Brain pericyte (primary cell): ENCODE data around the gene CISD2.
"Not testable (repeated sequence)": the region's sequence is repeated elsewhere in the genome, so short reads cannot be mapped to it uniquely, and the experiment has no call there.

Experiments
- DNase-seq: peaks from one replicate; pipeline ENCODE4 v3.0.0-alpha.2; 2012; ENCODE audit warnings: low read depth, low spot score

CISD2 gene, protein sequence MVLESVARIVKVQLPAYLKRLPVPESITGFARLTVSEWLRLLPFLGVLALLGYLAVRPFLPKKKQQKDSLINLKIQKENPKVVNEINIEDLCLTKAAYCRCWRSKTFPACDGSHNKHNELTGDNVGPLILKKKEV

DNA sequence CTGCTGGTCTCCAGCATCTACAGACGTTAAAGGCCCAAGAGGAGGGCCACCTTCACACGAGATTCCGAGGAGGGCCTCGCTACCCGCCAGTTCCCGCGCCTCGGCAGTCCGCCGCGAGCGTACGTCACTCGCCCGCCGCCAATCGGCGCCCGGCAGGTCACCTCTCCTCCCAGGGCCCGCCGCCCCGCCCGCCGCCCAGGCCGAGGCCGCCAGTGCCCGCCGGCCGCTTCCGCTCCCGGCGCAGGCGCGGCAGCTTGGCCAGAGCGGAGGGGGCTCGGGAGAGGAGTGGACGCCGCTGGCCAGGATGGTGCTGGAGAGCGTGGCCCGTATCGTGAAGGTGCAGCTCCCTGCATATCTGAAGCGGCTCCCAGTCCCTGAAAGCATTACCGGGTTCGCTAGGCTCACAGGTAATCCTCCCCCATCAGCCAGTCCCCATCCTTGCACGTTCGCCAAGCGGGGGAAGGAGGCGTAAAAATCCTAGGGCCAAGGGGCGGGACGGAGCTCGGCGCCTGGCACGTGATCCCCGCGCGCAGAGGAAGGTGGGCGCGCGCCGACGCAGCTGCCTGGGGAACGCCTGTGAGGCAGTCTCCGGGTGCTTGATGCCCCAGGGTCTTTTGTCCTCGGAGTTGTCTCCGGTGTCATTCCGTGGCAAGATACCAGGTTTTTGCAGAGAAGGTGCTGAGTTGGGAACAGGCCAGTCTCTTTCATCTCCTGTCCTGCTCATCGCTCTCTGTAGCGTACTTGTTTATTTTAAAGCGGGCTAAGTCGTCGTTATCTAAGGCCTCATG is at the start of gene CISD2:
Gene CISD2 (plus strand): TSS at position 212 of the 788 bp plus-strand sequence. CDS start 93 bp downstream, at position 305.
- peak; percentile 78 for DNase-seq

DNA sequence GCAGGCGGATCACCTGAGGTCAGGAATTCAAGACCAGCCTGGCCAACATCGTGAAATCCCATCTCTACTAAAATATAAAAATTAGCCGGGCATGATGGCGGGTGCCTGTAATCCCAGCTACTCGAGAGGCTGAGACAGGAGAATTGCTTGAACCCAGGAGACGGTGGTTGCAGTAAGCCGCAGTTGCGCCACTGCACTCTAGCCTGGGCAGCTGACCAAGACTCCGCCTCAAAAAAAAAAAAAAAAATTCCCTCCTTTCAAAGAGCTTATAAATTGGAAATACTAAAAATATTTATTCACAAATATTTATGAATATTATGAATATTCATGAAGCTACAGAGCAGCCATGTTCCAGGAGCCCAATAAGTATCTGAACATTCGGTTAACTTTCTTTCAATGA is 49.7 kb upstream of the CISD2 start:
- DNase-seq = not testable (repeated sequence)

DNA sequence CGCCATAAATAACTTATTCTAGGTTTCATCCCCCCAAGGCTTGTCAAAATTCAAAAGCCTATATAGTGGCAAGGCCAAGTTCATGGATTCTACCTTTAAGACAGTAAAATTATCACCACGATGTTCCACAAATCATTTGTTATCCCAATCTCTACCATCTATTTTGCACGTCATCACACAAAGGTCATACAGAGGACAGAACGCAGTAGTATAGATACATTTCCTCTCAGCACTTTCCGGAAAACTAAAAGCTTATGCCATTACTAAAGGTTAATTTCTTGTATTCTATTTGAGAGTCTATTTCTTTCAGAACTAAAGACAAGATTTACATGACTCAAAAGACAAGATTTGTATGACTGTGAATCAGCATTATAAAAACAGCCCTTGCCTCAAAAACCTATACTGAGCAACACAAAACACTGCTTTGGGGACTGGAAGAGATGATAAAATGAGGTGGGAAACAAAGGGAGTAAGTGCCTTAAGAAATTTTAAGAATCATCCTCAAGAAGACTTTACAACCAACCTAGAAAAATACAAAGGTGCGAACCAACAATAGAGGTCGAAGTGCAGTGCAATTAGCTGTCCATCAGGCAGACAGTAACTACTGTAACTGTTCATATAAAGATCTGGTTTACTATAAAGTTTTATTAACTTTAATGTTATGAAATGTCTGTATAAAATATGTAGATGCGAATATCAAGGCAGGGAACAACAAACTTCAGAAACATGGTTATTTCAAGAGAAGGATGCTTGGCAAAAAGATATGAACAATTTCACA is 49.0 kb upstream of the CISD2 start:
- peak; percentile 15 for DNase-seq

DNA sequence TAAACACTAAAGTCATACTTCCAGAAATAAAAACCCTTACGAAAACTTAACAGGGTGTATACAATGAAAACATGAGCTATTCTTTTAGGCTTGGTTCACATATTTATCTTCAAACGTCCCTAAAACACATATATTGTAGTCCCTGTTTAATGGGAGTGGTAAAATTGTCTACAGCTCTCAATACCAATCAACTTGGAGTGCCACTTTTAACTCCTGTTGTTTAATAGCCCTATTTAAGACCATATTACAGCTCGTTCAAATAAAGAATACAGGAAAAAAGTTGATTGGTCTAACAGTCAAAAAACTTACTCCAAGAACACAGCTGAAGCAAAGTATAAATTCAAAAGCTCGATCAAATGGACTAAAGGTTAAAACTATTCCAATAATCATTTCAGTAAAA is 45.3 kb upstream of the CISD2 start:
- DNase-seq = no peak

DNA sequence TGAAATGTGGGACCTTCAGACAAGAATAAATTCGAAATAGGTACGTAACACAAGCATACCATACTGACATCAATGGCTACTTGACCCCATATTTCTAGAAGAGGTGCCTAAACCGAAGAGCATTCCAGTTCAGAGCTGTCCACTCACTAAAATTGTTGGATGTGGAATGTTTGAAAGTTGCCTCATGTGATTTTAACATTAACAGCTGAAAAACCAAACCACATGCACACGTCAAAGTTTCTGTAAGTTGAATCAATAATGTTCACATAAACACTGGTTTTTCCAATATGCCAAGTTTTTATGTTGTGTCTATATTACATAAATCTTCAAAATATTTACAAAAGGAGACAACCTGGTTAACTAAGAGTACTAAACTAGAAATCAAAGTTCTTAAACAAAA is 44.9 kb upstream of the CISD2 start:
- DNase-seq = no peak

DNA sequence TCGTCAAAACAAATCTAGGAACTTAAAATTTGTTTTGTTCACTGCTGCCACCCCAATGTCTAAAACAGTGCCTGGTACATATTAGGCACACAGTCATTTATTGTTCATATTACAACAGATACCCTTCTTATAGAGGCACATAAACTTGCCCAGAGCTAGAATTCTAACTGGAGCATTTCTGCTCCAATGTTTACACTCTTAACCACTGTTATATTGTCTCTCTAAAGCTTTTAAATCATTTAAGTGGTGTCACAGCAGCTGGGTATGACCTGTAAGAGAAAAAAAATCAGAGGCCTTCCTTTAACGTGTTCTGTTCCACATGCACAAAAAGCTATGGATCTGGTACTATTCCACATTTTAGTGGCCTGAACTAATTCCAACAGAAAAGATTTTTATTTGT is 44.4 kb upstream of the CISD2 start:
- DNase-seq = no peak

DNA sequence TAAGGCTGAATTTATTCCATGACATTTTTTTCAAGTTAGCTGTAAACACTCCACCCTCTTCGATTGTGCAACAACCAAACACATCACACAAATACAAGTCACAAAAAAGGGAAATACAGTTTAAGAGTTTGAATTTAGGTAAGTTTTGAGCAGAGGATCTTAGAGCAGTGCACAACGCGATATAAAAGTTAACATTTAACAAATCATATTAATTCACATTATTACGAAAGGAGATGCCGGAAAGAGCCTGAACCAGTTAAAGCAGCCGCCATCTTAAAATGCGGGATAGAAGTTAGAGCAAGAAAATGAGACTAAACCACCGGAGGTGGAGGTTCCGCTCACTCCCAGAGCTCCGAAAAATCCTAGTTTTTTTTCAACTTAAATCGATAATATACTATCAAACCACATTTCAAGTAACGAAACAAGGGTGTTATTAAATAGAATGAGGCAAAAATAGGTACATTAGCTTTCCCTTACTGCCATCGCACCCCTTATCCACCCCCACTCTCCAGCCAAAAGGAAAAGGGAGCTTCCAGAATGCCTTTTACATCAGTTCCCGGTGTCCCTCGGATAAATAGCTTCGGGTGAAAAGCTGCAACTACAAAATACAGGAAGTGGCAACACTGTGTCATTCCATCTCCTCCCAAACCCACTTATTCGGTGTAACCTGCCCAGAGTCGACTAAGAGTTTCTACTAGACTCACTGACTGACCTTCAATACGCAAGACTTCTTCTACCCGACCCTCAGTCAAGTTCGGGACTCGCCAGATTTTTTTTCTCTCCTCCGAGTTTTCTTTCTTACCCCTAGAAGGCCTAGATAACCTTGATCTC is 43.3 kb upstream of the CISD2 start:
- DNase-seq = peak; percentile 16

DNA sequence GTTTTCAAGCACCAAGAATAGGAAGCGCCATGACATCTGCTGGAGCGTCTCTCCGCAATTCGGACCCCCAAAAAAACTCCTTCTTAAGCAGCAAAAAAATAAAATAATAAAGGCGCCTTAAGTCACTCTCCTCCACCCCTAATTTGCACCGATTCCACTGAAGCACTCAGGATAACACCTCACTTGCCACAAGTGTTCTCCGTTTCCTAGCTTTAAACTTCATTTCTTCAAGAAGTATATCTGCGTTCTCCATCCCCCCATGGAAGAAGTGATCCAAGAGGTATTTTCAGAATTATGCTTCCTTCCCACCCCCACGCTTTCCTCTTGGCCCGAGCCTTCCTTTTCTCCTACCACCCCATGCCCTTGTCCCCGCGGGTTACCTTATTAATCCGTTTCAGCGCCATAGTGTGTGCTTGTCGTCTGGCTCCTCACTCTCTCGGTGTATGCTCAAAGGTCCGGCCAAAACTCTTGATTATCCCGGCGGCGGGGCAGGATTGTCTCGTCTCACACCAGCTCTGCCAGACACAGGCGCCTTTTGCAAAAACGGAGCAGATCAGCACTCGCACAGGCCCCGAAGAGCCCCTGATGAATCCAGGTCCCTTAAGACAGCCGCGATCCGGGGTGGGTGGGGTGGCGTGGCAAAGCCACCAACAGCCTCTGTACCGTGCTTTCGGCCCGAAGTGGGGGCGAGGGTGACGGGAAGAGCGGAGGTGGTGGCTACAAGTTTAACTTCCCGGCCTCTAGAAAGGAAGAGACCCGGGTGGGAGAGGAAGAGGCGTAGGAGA is 42.5 kb upstream of the CISD2 start:
- no peak for DNase-seq

DNA sequence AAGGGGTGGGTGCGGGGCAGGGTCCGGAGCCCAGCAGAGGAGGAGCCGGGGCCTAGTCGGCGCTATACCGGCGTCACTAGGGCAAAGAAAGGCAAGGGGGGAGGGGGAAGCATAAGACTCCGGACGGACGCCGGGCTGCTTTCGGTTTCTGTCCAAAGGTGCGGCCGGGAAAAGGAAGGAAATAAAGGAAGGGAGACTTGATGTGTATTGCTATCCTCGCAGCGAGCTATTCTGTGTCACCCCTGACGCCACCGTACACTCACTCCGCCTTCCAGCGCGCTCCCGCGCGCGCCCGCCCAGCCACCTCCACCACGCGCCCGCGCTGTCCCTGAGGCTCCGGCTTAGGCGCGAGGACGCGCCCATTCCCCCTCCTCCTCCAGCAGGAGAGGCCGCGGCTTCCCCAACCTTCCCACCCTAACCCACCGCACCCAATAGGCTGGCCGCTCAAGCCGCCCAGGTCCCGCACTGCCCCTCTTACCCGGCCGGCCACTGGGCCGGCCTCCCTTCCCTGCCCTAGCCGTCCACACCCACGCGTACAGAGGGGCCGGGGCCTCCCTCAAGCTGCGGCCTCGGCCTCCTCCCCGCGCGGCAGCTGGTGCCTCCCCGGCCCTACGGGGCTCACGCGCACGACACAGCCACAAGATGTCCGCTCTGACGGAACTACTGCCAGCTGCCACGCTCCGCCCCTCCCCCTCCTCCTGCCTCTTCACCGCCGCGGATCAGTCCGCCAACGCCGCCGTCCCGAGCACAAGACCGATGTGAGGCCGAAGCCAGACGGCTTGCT is 41.7 kb upstream of the CISD2 start, which contains the start of gene UBE2D3:
Gene UBE2D3 (minus strand): TSS at position 662 of the 784 bp plus-strand sequence. CDS start 1,043 bp downstream, outside the sequence.
- DNase-seq = peak; percentile 97

DNA sequence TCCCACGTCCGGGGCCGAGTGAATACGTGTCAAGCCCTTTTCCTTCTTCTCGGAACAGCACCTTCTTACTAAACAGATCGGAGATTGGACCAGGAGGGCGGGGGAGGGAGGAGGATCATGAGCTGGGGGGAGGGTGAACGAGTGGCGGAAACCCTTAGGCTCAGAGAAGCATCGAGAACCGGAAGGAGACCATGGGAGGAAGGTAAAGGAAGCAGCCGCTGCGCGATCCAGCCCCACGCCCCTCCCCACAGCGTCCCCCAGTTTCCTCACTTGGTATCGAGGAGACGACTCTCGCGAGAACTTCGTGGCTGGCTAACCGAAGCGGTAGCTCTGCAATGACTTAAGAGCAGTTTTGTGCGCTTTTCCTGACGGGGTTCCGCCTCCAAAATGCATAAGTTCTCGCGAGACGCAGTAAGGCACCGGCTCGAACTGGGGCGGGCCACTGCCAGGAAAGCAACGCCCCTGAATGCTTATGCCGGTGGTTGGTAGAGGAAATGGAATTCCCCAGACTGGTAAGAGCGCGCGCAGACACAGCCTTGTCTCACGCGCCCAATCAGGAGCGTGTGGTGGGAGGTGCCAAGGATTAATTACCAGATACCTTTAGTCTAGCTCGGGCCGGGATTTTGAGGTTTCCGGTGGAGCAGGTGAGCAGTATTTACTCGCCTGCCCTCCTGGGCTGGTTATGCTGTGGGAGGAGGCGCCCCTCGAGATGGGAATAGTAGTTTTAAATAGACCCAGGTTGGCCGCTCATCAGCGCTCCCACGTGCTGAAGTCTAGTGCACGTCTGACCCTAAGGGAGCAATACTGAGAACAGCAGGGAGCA is 40.9 kb upstream of the CISD2 start:
- peak; percentile 100 for DNase-seq

DNA sequence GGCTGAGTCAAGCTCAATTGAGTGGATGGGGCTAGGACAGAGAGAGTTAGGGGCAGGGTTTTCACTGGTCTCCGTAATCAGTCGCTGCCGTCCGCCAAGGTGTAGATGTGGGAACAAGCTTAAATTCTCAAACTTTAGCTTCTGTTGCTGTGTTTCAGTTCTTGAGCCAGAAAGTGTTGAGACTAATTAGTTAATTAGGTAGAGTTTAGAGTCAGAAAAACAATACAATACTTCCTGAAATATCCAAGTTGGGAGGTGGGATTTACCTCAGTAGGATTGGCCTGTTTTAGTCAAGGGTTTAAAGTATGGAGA is 40.3 kb upstream of the CISD2 start:
- no peak for DNase-seq

DNA sequence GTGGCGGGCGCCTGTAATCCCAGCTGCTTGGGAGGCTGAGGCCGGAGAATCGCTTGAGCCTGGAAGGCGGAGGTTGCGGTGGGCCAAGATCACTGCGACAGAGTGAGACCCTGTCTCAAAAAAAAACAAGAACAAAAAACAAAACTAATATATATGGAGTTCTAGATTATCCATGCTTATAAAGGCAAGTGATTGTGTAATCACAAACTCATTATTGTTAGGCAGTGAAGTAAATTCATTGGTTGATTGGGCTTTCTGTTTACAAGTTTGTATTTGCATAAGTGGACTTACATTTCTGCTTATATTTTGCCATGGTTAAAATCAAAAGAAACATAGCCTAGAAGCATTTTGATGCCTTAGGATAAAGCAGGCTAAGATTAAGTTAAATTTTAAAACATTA is 39.0 kb upstream of the CISD2 start:
- no peak for DNase-seq

DNA sequence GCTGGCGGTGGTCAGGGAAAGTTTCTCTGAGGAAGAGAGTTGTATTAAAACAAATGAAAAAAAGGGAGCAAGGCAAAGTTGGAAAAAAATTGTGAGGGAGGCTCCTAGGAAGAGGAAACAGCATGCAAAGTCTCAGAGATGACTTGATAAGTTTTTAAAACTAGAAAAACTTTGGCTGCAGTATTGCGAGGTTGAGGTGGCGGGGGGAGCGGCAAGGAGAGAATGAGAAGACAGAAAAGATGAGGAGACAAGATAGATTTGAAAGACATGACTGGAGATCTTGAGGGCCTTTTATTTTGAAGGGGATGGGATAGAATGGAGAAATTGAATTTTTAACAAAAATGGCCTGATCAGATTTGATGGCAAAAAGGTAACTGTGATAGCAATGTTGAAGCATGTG is 36.7 kb upstream of the CISD2 start:
- no peak for DNase-seq

DNA sequence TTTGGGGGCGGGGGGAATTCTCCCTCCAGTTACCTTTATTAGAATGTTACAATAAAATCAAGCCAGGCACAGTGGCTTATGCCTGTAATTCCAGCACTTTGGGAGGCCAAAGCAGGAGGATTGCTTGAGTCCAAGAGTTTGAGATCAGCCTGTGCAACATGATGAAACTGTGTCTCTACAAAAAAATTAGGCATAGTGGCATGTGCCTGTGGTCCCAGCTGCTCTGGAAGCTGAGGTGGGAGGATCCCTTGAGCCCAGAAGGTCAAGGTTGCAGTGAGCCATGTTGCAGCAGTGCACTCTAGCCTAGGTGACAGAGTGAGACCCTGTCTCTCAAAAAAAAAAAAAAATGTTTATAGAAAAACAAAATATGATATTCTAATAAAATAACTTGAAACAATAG is 36.1 kb upstream of the CISD2 start:
- no peak for DNase-seq

DNA sequence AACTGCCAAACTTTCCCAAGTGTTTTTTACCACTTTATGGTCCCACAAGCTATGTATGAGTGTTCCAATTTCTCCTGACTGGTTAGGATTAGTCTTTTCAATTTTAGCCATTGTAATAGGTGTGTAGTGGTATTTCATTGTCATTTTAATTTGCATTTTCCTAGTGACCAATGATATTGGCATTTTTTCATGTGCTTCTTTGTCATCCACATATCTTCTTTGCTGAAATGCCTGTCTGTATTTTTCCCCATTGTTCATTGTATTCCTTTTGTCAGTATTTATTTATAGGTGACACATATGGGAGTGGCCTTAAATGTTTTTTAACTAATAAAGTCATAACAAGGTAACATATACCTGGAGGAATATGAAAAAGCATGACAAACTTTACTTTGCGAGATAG is 32.2 kb upstream of the CISD2 start:
- DNase-seq = no peak

DNA sequence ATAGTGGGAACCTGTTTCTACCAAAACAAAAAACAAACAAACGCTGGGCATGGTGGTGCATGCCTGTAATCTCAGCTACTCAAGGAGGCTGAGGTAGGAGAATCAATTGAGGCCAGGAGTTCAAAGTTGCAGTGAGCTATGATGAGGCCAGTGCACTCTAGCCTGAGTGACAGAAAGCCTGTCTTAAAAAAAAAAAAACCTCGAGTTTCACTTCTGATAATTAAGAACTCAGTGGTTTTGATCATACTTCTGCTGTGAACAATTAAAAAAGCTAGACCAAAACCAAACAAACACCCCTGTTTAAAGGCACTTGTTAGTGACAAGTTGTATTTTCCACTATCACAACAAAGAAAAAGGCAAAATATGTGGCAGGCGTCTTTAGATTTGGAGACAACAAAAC is 26.4 kb upstream of the CISD2 start:
- no peak for DNase-seq

DNA sequence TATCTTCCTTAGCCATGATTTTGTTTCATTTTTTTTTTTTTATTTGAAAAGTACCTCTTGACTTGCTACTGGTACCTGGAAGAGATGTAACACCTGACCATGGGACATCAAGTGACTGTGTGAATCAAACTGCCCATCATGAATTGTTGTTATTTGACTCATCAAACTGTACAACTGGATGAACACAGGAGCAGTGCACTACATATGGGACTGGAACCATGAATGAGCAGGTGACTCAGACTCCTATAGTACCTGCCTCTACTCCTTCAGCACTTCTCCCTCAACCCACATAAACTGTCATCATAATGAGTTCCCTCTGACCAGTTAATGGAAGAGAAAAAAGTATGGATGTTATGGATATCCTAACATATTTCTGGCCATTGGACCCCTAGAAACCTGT is 25.5 kb upstream of the CISD2 start:
- DNase-seq = no peak

DNA sequence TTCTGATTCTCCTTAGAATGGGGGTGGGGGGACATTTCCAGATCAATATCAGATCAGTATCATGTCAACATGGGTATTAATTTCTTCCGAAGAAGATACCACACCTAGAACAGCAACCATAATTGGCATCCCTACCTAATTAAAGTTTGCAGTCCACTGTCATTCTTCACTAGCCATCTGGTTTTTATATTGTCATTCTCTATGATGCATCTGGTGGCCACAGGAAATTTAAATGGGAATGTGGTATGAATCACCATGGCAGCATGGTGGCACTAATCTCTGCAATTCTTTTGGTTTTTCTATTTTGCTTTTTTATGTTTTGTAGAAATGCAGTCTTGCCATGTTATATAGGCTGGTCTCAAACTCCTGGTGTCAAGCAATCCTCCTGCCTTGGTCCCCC is 24.9 kb upstream of the CISD2 start:
- no peak for DNase-seq

DNA sequence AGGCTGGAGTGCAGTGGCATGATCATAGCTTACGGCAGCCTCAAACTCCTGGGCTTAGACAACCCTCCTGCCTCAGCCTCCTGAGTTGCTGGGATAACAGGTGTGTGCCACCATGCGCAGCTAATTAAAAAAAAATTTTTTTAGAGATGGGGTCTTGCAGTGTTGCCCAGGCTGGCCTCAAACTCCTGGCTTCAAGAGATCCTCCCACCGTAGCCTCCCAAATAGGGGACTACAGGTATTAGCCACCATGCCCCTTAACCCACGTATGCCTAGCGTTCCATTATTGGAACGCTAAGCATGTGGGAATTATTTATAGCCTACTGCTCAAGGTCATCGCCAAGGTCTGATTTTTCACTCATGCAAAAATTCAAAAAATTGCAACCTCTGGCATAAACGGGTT is 21.1 kb upstream of the CISD2 start:
- DNase-seq = no peak
